Small intestine (tissue), 7 donors: Measurements from ENCODE around the gene SYT1. TPM values are rescaled to one million over a fixed set of nuclear protein-coding genes. Genes with fewer than 3 reads are reported as not detected.

Experiments
- DNase-seq, 2 donors: peaks; one replicate each; pipeline versions ENCODE4 v3.0.0 to v3.0.0-alpha.2; 2013
- FAIRE-seq: peaks from 2 replicates; lab custom pipeline; 2012; peaks lifted over from hg19 to GRCh38; lab: Jason Lieb, UNC
- H3K27ac ChIP-seq, 3 donors: one replicate each; pipeline ENCODE4 v1.5.1; 2013; ENCODE audit warnings: low read length in 2 of 3, mild to moderate bottlenecking in 2 of 3, control low read depth in 1 of 3, inconsistent platforms in 1 of 3, low read depth in 1 of 3, moderate library complexity in 1 of 3
- H3K27me3 ChIP-seq, 3 donors: one replicate each; pipeline ENCODE4 v1.6.1; 2013; ENCODE audit warnings: low read length in 3 of 3, inconsistent platforms in 1 of 3; ENCODE audit not compliant: control insufficient read depth in 3 of 3, insufficient read depth in 3 of 3
- H3K36me3 ChIP-seq, 3 donors: one replicate each; pipeline ENCODE4 v1.6.1; 2013; ENCODE audit warnings: low read length in 3 of 3, inconsistent platforms in 1 of 3, low read depth in 1 of 3, mild to moderate bottlenecking in 1 of 3, moderate library complexity in 1 of 3; ENCODE audit not compliant: control insufficient read depth in 3 of 3, insufficient read depth in 2 of 3
- H3K4me1 ChIP-seq, 3 donors: one replicate each; pipeline ENCODE4 v1.6.1; 2013; ENCODE audit warnings: low read length in 2 of 3, inconsistent platforms in 1 of 3, low read depth in 1 of 3, mild to moderate bottlenecking in 1 of 3, moderate library complexity in 1 of 3; ENCODE audit not compliant: control insufficient read depth in 3 of 3, insufficient read depth in 2 of 3
- H3K4me3 ChIP-seq, 3 donors: one replicate each; pipeline ENCODE4 v1.5.1; 2013; ENCODE audit warnings: low read length in 3 of 3, control low read depth in 1 of 3, inconsistent platforms in 1 of 3, low read depth in 1 of 3, mild to moderate bottlenecking in 1 of 3, moderate library complexity in 1 of 3
- H3K9me3 ChIP-seq, 2 donors: one replicate each; pipeline ENCODE4 v1.6.1; 2013; ENCODE audit warnings: low read depth in 1 of 2, low read length in 1 of 2; ENCODE audit not compliant: control insufficient read depth in 2 of 2, insufficient read depth in 1 of 2
- WGBS, 3 donors: extraction: QIAGEN DNeasy Blood & Tissue Kit; methylation state at CpG; one replicate each; pipeline ENCODE4 v1.1.7; 2013; 5-methylcytosine and 5-hydroxymethylcytosine counted together
- polyA plus RNA-seq, 4 donors: library from polyadenylated mRNA; stranded (reverse) in 3 of 4; unstranded in 1 of 4; fragments of 200-250 nt in 3 of 4; fragments of 120-200 nt in 1 of 4; gene quantifications; one replicate each; pipeline versions ENCODE4 v1.2.1 to v1.2.3, GENCODE V29; 2013
- donor health status: healthy with polysubstance abuse.
- donor health status: control.
- donor health status: control.
- donor health status: Bipolar disorder and iron deficiency.
- donor health status: healthy.

The SYT1 gene
- polyA plus RNA-seq, 4 donors: 1.3 to 11.3 TPM; not detected in 2

GRCh38 chr12:78914859-78915331 lies 50.3 kb downstream of the SYT1 start:
- 6 to 15% (median 10%) methylated on average over 1 of the region's 1 CpG for WGBS, 3 donors
- no peaks in the 10 kb centered on the region for H3K4me1 ChIP-seq
- FAIRE-seq: no peak
- no peaks in the 10 kb centered on the region for H3K27me3 ChIP-seq
- no peak for DNase-seq
- H3K36me3 ChIP-seq: no peaks in the 10 kb centered on the region
- H3K9me3 ChIP-seq: no peaks in the 10 kb centered on the region
- H3K4me3 ChIP-seq: no peak overlapping the region
- no peak overlapping the region for H3K27ac ChIP-seq

GRCh38 chr12:78916845-78917480 lies 52.4 kb downstream of the SYT1 start:
- WGBS, 3 donors: 71 to 77% (median 73%) methylated on average over 3 of the region's 3 CpGs
- Histone ChIP-seq H3K27me3 (no peaks in the 10 kb centered on the region), H3K4me3 (no peak overlapping the region), H3K36me3 (no peaks in the 10 kb centered on the region), H3K4me1 (no peaks in the 10 kb centered on the region), H3K9me3 (no peaks in the 10 kb centered on the region), H3K27ac (no peak overlapping the region)
- no peak for FAIRE-seq
- no peak for DNase-seq

GRCh38 chr12:78917513-78917912 lies 52.9 kb downstream of the SYT1 start:
- H3K4me3 ChIP-seq: no peak overlapping the region
- FAIRE-seq (no peak), DNase-seq (no peak)
- no peaks in the 10 kb centered on the region for H3K27me3 ChIP-seq
- no peaks in the 10 kb centered on the region for H3K36me3 ChIP-seq
- H3K4me1 ChIP-seq: no peaks in the 10 kb centered on the region
- no peak overlapping the region for H3K27ac ChIP-seq
- H3K9me3 ChIP-seq: no peaks in the 10 kb centered on the region
- WGBS, 3 donors: 61 to 76% (median 76%) methylated on average over 5 of the region's 5 CpGs

- FAIRE-seq (no peak), DNase-seq (no peak)
- no peaks in the 10 kb centered on the region for H3K27me3 ChIP-seq
- 93 to 97% (median 94%) methylated on average over 2 of the region's 2 CpGs for WGBS, 3 donors
- no peak overlapping the region for H3K4me3 ChIP-seq
- no peaks in the 10 kb centered on the region for H3K36me3 ChIP-seq
- no peaks in the 10 kb centered on the region for H3K9me3 ChIP-seq
- H3K27ac ChIP-seq: no peak overlapping the region
- no peaks in the 10 kb centered on the region for H3K4me1 ChIP-seq
Measured at GRCh38 chr12:78918268-78918667, 53.7 kb downstream of the SYT1 start.

GRCh38 chr12:78928200-78929074 lies 63.9 kb downstream of the SYT1 start:
- Histone ChIP-seq H3K9me3 (no peaks in the 10 kb centered on the region), H3K4me1 (no peaks in the 10 kb centered on the region), H3K27ac (no peak overlapping the region), H3K36me3 (no peaks in the 10 kb centered on the region), H3K27me3 (no peaks in the 10 kb centered on the region), H3K4me3 (no peak overlapping the region)
- FAIRE-seq (no peak), DNase-seq (no peak)
- 82 to 88% (median 83%) methylated on average over 5 of the region's 5 CpGs for WGBS, 3 donors

GRCh38 chr12:78929075-78929418 lies 64.5 kb downstream of the SYT1 start:
- no peaks in the 10 kb centered on the region for H3K27me3 ChIP-seq
- no peaks in the 10 kb centered on the region for H3K9me3 ChIP-seq
- no peaks in the 10 kb centered on the region for H3K36me3 ChIP-seq
- no peak for FAIRE-seq
- WGBS, 3 donors: 83 to 87% (median 84%) methylated on average over 7 of the region's 7 CpGs
- no peak overlapping the region for H3K27ac ChIP-seq
- DNase-seq: no peak
- no peaks in the 10 kb centered on the region for H3K4me1 ChIP-seq
- H3K4me3 ChIP-seq: no peak overlapping the region

GRCh38 chr12:78931466-78931990 lies 67.0 kb downstream of the SYT1 start:
- H3K4me3 ChIP-seq: no peak overlapping the region
- no peaks in the 10 kb centered on the region for H3K36me3 ChIP-seq
- H3K4me1 ChIP-seq: no peaks in the 10 kb centered on the region
- WGBS, 3 donors: 91 to 95% (median 94%) methylated on average over 1 of the region's 1 CpG
- H3K9me3 ChIP-seq: no peaks in the 10 kb centered on the region
- DNase-seq: no peak
- H3K27me3 ChIP-seq: no peaks in the 10 kb centered on the region
- no peak overlapping the region for H3K27ac ChIP-seq
- no peak for FAIRE-seq

GRCh38 chr12:78933014-78933413 lies 68.4 kb downstream of the SYT1 start:
- no peak for FAIRE-seq
- no peaks in the 10 kb centered on the region for H3K9me3 ChIP-seq

More at GRCh38 chr12:78933014-78933413, 68.4 kb downstream of the SYT1 start:
- no peaks in the 10 kb centered on the region for H3K4me1 ChIP-seq
- no peak overlapping the region for H3K4me3 ChIP-seq
- H3K36me3 ChIP-seq: no peaks in the 10 kb centered on the region
- no peaks in the 10 kb centered on the region for H3K27me3 ChIP-seq
- no peak overlapping the region for H3K27ac ChIP-seq
- no peak for DNase-seq
- WGBS, 3 donors: 75 to 81% (median 78%) methylated on average over 2 of the region's 2 CpGs
